NCI-H446 treated with DMSO at 0.1 percent for 48 hours (cell line): ENCODE data around the gene PIRT.
"Not testable (repeated sequence)": the region's sequence is repeated elsewhere in the genome, so short reads cannot be mapped to it uniquely, and the experiment has no call there.

Experiments used
- DNase-seq: peaks from one replicate; lab custom pipeline; 2025; lab: John Stamatoyannopoulos, UW

Gene PIRT

GRCh38 chr17:10837921-10838320 lies at the start of gene PIRT:
Gene PIRT, minus strand, starts transcription at chr17:10838087. Its CDS starts 12,442 bp downstream, at chr17:10825645.
- DNase-seq, result no peak

GRCh38 chr17:10881959-10882358 lies 44.1 kb upstream of the PIRT start:
- DNase-seq, result no peak

DNA sequence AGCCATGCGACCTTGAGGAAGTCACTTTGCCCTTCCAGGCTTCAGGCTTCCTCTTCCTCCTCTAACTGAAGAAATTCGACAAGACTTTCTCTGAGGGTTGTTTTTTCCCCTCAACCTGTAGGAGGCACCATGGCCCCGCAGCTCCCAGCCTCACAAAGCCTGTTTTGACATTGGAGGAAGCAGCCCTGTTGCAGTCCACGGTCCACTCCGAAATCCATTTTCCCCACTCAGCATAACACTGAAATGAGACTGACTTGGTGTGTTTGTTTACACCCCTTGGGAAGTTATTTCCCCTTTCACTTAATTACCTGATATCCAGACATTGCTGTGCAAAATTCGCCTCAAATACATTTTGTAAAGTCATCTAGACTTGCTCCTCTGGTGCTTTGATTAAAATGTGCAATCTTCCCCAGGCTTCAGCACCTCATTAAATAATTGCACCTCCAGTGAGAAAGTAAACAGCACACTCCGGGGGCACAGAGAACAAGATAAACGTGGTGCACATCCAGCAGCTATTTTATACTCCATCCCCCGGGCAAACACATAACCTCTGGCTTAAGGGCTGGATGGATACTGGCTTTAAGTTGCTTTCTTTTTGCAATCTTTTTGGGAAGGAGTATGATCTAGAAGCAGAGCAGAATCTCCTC lies 41.4 kb upstream of the PIRT start:
- DNase-seq, result no peak

DNA sequence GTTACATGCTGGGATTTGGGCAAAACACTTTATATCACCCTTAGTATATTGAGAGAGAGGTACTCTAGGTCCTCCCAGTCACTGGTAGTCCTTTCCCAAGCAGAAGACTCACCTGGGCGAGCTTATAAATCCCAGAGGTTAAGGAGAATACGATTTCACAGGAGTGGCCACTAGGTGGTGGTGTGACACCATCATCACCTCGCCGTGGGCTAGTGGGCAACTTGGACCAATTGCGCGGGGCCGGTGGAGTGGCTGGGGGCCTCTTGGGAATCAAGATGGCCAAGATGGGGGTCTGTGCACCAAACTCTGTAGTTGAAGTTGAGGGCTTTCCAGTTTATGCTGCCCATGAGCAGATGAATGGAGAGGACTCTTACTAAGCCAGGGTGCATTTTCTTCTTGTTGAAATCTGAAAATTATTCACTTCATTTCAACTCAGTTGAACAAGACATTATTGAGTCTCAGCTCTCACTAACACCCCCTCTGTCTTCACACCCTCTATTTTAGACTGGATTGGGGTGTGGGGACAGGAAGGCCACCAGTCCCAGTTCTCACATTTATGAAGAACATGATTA lies 38.2 kb upstream of the PIRT start:
- no peak for DNase-seq

DNA sequence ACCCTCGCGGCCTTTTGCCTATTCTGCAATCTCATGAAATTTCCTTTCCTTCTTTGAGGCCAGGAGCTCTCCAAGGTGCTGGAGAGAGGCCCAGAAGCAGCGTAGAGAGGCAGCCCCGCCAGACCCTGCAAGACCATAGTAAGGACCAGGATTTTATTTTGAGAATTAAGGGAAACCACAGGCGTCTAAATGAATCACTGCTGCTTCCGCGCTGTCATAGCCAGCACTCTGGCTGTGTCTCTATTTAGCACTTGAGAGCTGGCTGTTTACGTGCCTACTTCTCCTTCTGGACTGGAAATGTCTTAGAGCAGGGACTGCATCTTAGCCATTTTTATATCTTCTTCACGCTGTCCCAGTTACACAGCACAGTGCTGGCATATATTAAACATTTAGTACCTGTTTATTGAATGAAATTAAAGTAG lies 37.6 kb upstream of the PIRT start:
- DNase-seq, result no peak

- no peak for DNase-seq
These were observed 34.0 kb upstream of the PIRT start for GRCh38 chr17:10871914-10872313.

DNA sequence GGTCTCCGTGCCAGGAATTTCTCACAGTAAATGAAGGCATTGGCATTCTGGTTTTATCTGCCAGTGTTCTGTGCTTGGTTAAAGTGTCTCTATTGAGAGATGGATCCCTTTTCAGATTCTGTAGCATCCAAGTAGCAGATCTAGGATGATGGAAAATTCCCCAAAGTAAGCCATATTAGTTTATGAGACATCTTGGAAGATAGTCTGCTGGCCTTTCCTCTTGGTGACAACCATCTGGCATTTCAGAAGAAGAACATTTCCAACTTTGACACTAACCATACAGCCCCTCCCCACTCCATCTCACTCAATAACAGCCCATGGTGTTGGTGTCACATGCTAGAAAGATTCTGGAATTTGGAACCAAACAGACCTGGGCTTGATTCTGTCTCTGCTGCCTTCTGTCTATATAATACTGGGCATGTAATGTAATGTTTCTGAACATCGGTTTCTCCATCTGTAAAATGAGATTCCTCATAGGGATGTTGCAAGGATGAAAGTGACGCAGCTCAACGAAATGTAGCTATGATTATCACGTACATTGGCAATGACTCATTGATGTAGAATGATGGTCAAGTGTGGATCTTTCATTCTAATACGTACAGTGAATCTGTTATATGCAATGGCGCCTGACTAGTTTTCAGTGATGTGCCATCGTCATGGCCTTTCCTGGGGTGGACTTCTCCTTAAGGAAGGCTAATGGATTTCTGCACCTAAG lies 32.6 kb upstream of the PIRT start:
- no peak for DNase-seq

GRCh38 chr17:10868744-10869143 lies 30.9 kb upstream of the PIRT start:
- DNase-seq, result not testable (repeated sequence)

- DNase-seq, result no peak
These were observed 21.2 kb upstream of the PIRT start for GRCh38 chr17:10859051-10859450.

DNA sequence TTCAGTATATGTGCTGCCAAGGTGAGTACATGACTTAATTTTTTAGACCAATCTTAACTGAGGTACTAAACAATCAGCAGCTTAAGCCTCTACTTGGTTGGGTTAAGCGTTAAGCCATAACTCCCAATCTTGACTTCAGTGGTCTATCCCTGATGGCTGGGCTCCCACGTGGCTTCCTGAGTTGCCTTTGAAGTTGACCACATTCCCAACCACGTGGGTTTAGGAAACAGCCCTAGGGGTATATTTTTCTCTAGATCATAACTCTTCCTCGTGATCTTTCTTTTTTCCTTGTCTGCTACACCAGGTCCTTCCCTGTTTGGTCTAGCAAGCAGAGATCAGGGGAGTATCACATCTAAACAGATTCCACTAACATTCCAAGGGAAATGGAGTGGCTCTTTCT lies 20.1 kb upstream of the PIRT start:
- DNase-seq, result no peak

DNA sequence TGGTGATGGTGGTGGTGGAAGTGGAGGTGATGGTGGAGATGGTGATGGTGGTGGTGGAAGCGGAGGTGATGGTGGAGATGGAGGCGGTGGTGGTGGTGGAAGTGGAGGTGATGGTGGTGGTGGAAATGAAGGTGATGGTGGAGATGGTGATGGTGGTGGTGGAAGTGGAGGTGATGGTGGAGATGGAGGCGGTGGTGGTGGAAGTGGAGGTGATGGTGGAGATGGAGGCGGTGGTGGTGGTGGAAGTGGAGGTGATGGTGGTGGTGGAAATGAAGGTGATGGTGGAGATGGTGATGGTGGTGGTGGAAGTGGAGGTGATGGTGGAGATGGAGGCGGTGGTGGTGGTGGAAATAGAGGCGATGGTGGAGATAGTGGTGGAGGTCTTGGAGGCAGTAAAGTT lies 8.7 kb upstream of the PIRT start:
- DNase-seq, result not testable (repeated sequence)

DNA sequence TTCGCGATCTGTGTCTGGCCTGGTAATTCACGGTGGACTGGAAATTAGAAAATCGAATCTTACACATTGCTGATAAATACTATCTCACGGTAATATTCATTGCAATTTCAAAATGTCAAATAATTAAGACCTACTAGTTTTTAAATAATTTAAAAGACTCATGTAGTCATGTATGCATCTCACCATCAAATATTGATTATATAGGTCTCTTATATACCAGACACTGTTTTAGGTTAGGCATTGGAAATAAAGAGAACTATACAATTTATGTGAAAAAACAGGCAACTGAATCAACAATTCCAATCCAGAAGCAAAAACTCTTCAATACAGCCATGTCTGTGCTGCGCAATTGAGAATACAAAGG lies 7.5 kb upstream of the PIRT start:
- DNase-seq, result no peak

DNA sequence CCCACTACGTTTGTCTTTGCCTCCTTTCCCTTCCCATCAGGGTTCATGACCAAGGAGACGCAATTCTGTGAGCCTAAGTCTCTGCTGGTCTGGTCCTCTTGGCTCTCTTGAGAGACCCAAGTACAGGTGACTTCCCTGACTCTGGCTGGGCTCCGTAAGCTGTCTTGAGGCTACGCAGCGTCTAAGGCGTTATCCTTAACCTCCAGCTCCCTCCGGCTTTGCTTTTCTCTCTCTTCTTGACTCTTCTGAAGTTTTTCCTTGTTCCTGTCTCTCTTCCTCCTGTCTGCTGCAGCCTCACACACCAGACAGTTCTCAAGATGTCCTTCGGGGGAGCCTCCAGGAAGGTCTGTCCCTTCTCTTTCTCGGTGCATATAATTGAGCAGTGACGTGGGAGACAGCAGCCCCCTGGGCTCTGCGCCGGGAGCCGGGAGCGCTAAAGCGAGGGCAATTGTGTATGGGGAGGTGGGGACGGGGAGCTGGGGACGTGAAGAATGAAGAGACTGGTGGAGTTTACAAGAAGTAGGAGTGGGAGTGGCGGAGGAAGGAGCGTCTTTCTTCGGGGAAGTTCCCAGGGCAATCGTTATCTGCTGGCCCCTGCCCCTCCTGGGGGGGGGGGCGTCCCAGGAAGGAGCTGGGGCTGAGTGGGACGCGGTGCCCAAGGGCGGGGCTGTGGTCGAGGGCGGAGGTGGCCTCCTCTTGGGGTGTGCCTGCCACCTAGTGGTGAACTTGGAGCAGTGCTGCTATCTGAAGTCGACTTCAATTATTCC lies 6.9 kb upstream of the PIRT start:
- no peak for DNase-seq

GRCh38 chr17:10843811-10844210 lies 5.9 kb upstream of the PIRT start:
- DNase-seq, result no peak

GRCh38 chr17:10842658-10843057 lies 4.8 kb upstream of the PIRT start:
- no peak for DNase-seq

DNA sequence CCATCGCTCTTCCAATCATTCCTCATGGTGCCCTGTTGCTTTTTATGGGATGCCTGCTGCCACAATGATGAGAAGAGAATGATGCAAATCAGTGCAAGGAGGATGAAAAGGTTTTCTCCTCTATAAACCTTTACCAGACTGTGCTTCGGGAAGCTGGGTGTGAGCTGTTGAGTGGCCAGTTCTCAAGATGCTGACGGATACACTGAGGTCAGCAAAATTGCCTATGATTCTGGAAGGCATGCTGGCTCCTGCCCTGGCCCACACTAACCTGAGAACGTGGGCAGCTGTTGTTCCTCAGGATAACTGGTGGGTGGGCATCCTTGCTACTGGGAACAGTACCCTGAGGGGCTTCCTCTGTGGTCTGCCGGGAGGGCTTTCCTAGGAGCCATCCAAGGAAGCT lies 795 bp upstream of the PIRT start:
- no peak for DNase-seq

DNA sequence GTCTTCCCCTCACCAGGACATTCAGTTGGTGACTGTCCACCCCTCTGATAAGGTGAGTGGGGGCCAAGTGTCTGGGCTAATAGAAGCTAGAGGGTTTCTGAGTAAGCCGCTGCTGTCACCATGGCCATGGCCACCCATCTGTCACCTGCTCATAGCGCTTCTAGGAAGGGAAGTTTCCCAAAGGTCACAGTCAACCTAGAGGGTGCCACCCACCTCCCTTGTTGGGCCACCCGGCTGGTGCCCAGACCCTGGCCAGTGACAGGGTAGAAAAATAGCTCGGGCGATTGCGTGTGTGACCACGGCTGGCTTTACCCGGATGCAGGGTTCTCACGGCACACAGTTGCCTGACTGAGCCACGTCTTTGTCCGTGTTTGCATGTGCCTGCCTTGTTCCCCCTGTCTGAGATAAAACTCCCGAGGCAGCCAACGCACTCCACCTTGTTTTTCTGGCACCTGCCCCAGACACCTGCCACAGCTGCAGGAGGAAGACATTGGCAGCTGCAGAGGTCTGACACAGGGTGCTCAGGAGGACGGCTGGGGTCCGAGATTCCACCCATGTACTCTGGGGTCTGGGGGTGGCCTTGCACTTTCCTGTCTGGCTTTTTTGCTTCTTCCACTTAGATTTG lies 809 bp downstream of the PIRT start:
- DNase-seq, result no peak

DNA sequence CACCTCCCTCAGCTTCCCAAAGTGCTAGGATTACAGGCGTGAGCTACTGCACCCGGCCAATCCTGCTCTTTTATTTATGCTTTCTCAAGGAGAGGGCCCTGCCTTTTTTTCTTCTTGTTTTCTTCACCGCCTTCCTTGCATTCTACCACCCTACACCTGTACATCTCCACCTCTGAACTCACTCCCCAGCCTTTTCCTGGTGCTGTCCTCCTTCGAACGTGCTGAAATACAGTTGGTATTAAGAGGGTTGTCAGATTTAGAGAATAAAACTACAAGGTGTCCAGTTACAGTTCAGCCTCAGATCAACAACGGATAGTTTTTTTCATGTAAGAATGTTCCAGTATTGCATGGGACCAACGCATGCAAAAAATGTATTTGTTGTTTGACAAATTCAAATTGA lies 1.7 kb downstream of the PIRT start:
- DNase-seq, result no peak

DNA sequence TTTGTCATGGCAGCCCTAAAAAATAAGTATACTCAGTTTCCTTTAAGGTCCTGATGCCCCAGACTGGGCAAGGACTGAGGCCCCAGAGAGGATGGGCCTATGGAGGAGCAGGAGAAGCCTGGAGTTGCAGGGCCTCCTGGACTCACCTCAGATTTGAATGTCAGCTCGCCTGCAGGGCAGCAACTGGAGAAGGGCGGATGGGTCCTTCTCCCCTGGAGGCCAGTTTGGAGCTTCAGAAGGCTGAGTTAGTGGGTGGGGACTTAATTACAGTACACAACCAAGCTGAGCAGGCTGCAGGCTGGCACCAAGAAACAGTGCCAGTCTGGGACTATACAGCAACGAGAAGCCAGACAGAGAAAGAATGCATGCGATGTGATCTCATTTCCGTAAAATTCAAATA lies 6.2 kb downstream of the PIRT start:
- no peak for DNase-seq

- no peak for DNase-seq
These were observed 9.9 kb downstream of the PIRT start for GRCh38 chr17:10827898-10828552.

GRCh38 chr17:10824874-10825273 lies 13.0 kb downstream of the PIRT start:
- DNase-seq, result no peak

- DNase-seq, result no peak
These were observed 16.1 kb downstream of the PIRT start for GRCh38 chr17:10821770-10822169.
